ENCODE measurements around the gene FST.

FST gene

GRCh38 chr5:53456366-53456765 lies 24.1 kb upstream of the FST start:
- H3K4me3 ChIP-seq (ENCODE audit: low read length): no peak overlapping the region
- no peak for TF ChIP-seq ZNF274 (IDR thresholded peaks at IDR 0.05; ENCODE audit: low read depth, low read length)

GRCh38 chr5:53463909-53464621 lies 16.4 kb upstream of the FST start:
- H3K4me3 ChIP-seq (ENCODE audit: low read length): no peak overlapping the region
- TF ChIP-seq ZNF274 (IDR thresholded peaks at IDR 0.05; ENCODE audit: low read depth, low read length): no peak

- H3K4me3 ChIP-seq (ENCODE audit: low read length): no peak overlapping the region
- no peak for TF ChIP-seq ZNF274 (IDR thresholded peaks at IDR 0.05; ENCODE audit: low read depth, low read length)
Observed at GRCh38 chr5:53464722-53465121, 15.7 kb upstream of the FST start.

- no peak overlapping the region for H3K4me3 ChIP-seq (ENCODE audit: low read length)
- no peak for TF ChIP-seq ZNF274 (IDR thresholded peaks at IDR 0.05; ENCODE audit: low read depth, low read length)
Observed at GRCh38 chr5:53469946-53470687, 10.3 kb upstream of the FST start.

- no peak for TF ChIP-seq ZNF274 (IDR thresholded peaks at IDR 0.05; ENCODE audit: low read depth, low read length)
- no peak overlapping the region for H3K4me3 ChIP-seq (ENCODE audit: low read length)
Observed at GRCh38 chr5:53472279-53472678, 8.2 kb upstream of the FST start.

GRCh38 chr5:53472720-53473510 lies 7.5 kb upstream of the FST start:
- no peak for TF ChIP-seq ZNF274 (IDR thresholded peaks at IDR 0.05; ENCODE audit: low read depth, low read length)

GRCh38 chr5:53473633-53474032 lies 6.8 kb upstream of the FST start:
- no peak for TF ChIP-seq ZNF274 (IDR thresholded peaks at IDR 0.05; ENCODE audit: low read depth, low read length)

More at GRCh38 chr5:53472720-53473510, 7.5 kb upstream of the FST start:
- no peak overlapping the region for H3K4me3 ChIP-seq (ENCODE audit: low read length)

GRCh38 chr5:53475320-53475719 lies 5.1 kb upstream of the FST start:
- no peak for TF ChIP-seq ZNF274 (IDR thresholded peaks at IDR 0.05; ENCODE audit: low read depth, low read length)
- no peak overlapping the region for H3K4me3 ChIP-seq (ENCODE audit: low read length)

More at GRCh38 chr5:53473633-53474032, 6.8 kb upstream of the FST start:
- H3K4me3 ChIP-seq (ENCODE audit: low read length): no peak overlapping the region

- no peak for TF ChIP-seq ZNF274 (IDR thresholded peaks at IDR 0.05; ENCODE audit: low read depth, low read length)
- no peak overlapping the region for H3K4me3 ChIP-seq (ENCODE audit: low read length)
Observed at GRCh38 chr5:53476019-53476418, 4.4 kb upstream of the FST start.

GRCh38 chr5:53476531-53477480 lies 3.6 kb upstream of the FST start:
- no peak for TF ChIP-seq ZNF274 (IDR thresholded peaks at IDR 0.05; ENCODE audit: low read depth, low read length)
- H3K4me3 ChIP-seq (ENCODE audit: low read length): no peak overlapping the region

GRCh38 chr5:53478411-53479044 lies 1.9 kb upstream of the FST start:
- no peak overlapping the region; the same call in 1 of the 2 replicates for H3K4me3 ChIP-seq (ENCODE audit: low read length)
- TF ChIP-seq ZNF274 (IDR thresholded peaks at IDR 0.05; ENCODE audit: low read depth, low read length): no peak

- TF ChIP-seq ZNF274 (IDR thresholded peaks at IDR 0.05; ENCODE audit: low read depth, low read length): no peak
- peak overlapping the region; percentile 53 for H3K4me3 ChIP-seq (ENCODE audit: low read length)
Observed at GRCh38 chr5:53479045-53479589, 1.3 kb upstream of the FST start.

Data from GM08714 (cell line).